ENCODE measurements around the gene FBXO17. TPM values are rescaled to one million over a fixed set of nuclear protein-coding genes. Genes with fewer than 3 reads are reported as not detected.

FBXO17 gene
- total RNA-seq, 2 experiments from 2014 or later, result 0.12 TPM; not detected in 1

GRCh38 chr19:38915329-38916321 is 59.9 kb downstream of the FBXO17 start:
- CTCF ChIA-PET, result interaction anchor here (1.3 kb wide), 1 partner anchor 14 kb away, joined by 3 read pairs; no protein-coding TSS in a partner anchor
- Mint-ChIP-seq H3K27me3 (no peaks in the 10 kb centered on the region), H3K9me3 (ENCODE audit: low read depth) (no peaks in the 10 kb centered on the region), H3K27ac (no peak overlapping the region), H3K4me1 (peaks cover 9% of the 10 kb centered on the region), H3K4me3 (no peak overlapping the region), H3K36me3 (no peaks in the 10 kb centered on the region)
- ATAC-seq (no peak), DNase-seq (no peak)

GRCh38 chr19:38913958-38914357 is 61.6 kb downstream of the FBXO17 start:
- peaks cover 9% of the 10 kb centered on the region for H3K4me1 Mint-ChIP-seq
- DNase-seq, result no peak
- H3K36me3 Mint-ChIP-seq, result peaks cover 6% of the 10 kb centered on the region
- CTCF ChIA-PET, result interaction anchor here (1.0 to 1.6 kb wide), 5 partner anchors 10 to 28 kb away, joined by 3 to 7 read pairs (median 3); partner anchors contain the start of genes MRPS12, NFKBIB and SARS2
- H3K27ac Mint-ChIP-seq, result no peak overlapping the region
- no peak overlapping the region for H3K4me3 Mint-ChIP-seq
- no peaks in the 10 kb centered on the region for H3K9me3 Mint-ChIP-seq (ENCODE audit: low read depth)
- no peaks in the 10 kb centered on the region for H3K27me3 Mint-ChIP-seq
- ATAC-seq, result no peak

GRCh38 chr19:38912600-38913514 is 62.7 kb downstream of the FBXO17 start:
- H3K9me3 Mint-ChIP-seq (ENCODE audit: low read depth), result no peaks in the 10 kb centered on the region
- H3K27me3 Mint-ChIP-seq, result no peaks in the 10 kb centered on the region
- H3K36me3 Mint-ChIP-seq, result peaks cover 13% of the 10 kb centered on the region
- H3K4me3 Mint-ChIP-seq, result no peak overlapping the region
- H3K4me1 Mint-ChIP-seq, result peaks cover 9% of the 10 kb centered on the region
- H3K27ac Mint-ChIP-seq, result no peak overlapping the region
- no peak for ATAC-seq
- DNase-seq, result no peak
- CTCF ChIA-PET, result interaction anchor here (1.0 to 1.6 kb wide), 4 partner anchors 11 to 26 kb away, joined by 3 to 7 read pairs (median 3); partner anchors contain the start of genes MRPS12 and SARS2

- ATAC-seq (no peak), DNase-seq (no peak)
- peaks cover 4% of the 10 kb centered on the region for H3K9me3 Mint-ChIP-seq (ENCODE audit: low read depth)
- peaks cover 26% of the 10 kb centered on the region for H3K36me3 Mint-ChIP-seq
- CTCF ChIA-PET, result interaction anchor here (1.0 kb wide), 1 partner anchor 19 kb away, joined by 3 read pairs; the partner anchor contains the start of genes MRPS12 and SARS2
- no peak overlapping the region for H3K4me3 Mint-ChIP-seq
- H3K27ac Mint-ChIP-seq, result no peak overlapping the region
- H3K27me3 Mint-ChIP-seq, result no peaks in the 10 kb centered on the region
- peaks cover 9% of the 10 kb centered on the region for H3K4me1 Mint-ChIP-seq
Observed at GRCh38 chr19:38911388-38912001, 64.0 kb downstream of the FBXO17 start.

- ATAC-seq, result no peak
- no peak overlapping the region for H3K27ac Mint-ChIP-seq
- H3K27me3 Mint-ChIP-seq, result no peaks in the 10 kb centered on the region
- no peak overlapping the region for H3K4me3 Mint-ChIP-seq
- CTCF ChIA-PET, result no interaction called here
- peaks cover 4% of the 10 kb centered on the region for H3K9me3 Mint-ChIP-seq (ENCODE audit: low read depth)
- peaks cover 28% of the 10 kb centered on the region for H3K36me3 Mint-ChIP-seq
- H3K4me1 Mint-ChIP-seq, result peaks cover 9% of the 10 kb centered on the region
- no peak for DNase-seq
Observed at GRCh38 chr19:38910488-38910887, 65.1 kb downstream of the FBXO17 start.

- ATAC-seq, result no peak
- Mint-ChIP-seq H3K36me3 (peaks cover 40% of the 10 kb centered on the region), H3K27ac (peak overlapping the region; percentile 9), H3K4me1 (peaks cover 16% of the 10 kb centered on the region), H3K27me3 (no peaks in the 10 kb centered on the region), H3K4me3 (no peak overlapping the region), H3K9me3 (ENCODE audit: low read depth) (peaks cover 4% of the 10 kb centered on the region)
- CTCF ChIA-PET, result interaction anchor here (1.0 to 2.1 kb wide), 2 partner anchors 9 to 21 kb away, joined by 3 to 9 read pairs; partner anchors contain the start of genes NFKBIB and SIRT2
- DNase-seq, result no peak
Observed at GRCh38 chr19:38908911-38909310, 66.6 kb downstream of the FBXO17 start.

GRCh38 chr19:38907670-38908069 is 67.9 kb downstream of the FBXO17 start:
- H3K27ac Mint-ChIP-seq, result no peak overlapping the region
- peaks cover 46% of the 10 kb centered on the region for H3K36me3 Mint-ChIP-seq
- ATAC-seq, result no peak
- peaks cover 15% of the 10 kb centered on the region for H3K4me1 Mint-ChIP-seq
- CTCF ChIA-PET, result interaction anchor here (1.0 to 2.1 kb wide), 2 partner anchors 20 to 23 kb away, joined by 4 to 9 read pairs; partner anchors contain the start of genes MRPS12 and SARS2
- H3K27me3 Mint-ChIP-seq, result no peaks in the 10 kb centered on the region
- DNase-seq, result no peak
- peaks cover 4% of the 10 kb centered on the region for H3K9me3 Mint-ChIP-seq (ENCODE audit: low read depth)
- H3K4me3 Mint-ChIP-seq, result no peak overlapping the region

GRCh38 chr19:38907227-38907626 is 68.3 kb downstream of the FBXO17 start:
- ATAC-seq (no peak), DNase-seq (no peak)
- no peak overlapping the region for H3K4me3 Mint-ChIP-seq
- CTCF ChIA-PET, result interaction anchor here (1.8 to 2.1 kb wide), 2 partner anchors 20 to 50 kb away, joined by 3 to 9 read pairs; no protein-coding TSS in a partner anchor
- H3K27me3 Mint-ChIP-seq, result no peaks in the 10 kb centered on the region
- H3K27ac Mint-ChIP-seq, result no peak overlapping the region
- H3K9me3 Mint-ChIP-seq (ENCODE audit: low read depth), result peaks cover 4% of the 10 kb centered on the region
- H3K4me1 Mint-ChIP-seq, result peaks cover 11% of the 10 kb centered on the region
- peaks cover 47% of the 10 kb centered on the region for H3K36me3 Mint-ChIP-seq

GRCh38 chr19:38905620-38906019 is 69.9 kb downstream of the FBXO17 start:
- CTCF ChIA-PET, result interaction anchor here (1.3 to 1.8 kb wide), 4 partner anchors 18 to 136 kb away, joined by 3 to 9 read pairs (median 5); partner anchors contain the start of genes MRPS12 and SARS2
- peaks cover 4% of the 10 kb centered on the region for H3K9me3 Mint-ChIP-seq (ENCODE audit: low read depth)
- peaks cover 53% of the 10 kb centered on the region for H3K36me3 Mint-ChIP-seq
- H3K4me1 Mint-ChIP-seq, result peaks cover 22% of the 10 kb centered on the region
- H3K4me3 Mint-ChIP-seq, result no peak overlapping the region
- H3K27ac Mint-ChIP-seq, result no peak overlapping the region
- ATAC-seq (no peak), DNase-seq (no peak)
- no peaks in the 10 kb centered on the region for H3K27me3 Mint-ChIP-seq

- CTCF ChIA-PET, result interaction anchor here (1.3 to 1.4 kb wide), 2 partner anchors 17 to 25 kb away, joined by 6 to 9 read pairs; partner anchors contain the start of genes MRPS12 and SARS2
- H3K27me3 Mint-ChIP-seq, result no peaks in the 10 kb centered on the region
- DNase-seq (no peak), ATAC-seq (no peak)
- no peak overlapping the region for H3K27ac Mint-ChIP-seq
- H3K4me3 Mint-ChIP-seq, result no peak overlapping the region
- H3K36me3 Mint-ChIP-seq, result peaks cover 54% of the 10 kb centered on the region
- H3K4me1 Mint-ChIP-seq, result peaks cover 27% of the 10 kb centered on the region
- peaks cover 4% of the 10 kb centered on the region for H3K9me3 Mint-ChIP-seq (ENCODE audit: low read depth)
Observed at GRCh38 chr19:38904581-38905539, 70.7 kb downstream of the FBXO17 start.

- CTCF ChIA-PET, result interaction anchor here (1.0 to 4.0 kb wide), 4 partner anchors 14 to 268 kb away, joined by 3 to 34 read pairs (median 5); partner anchors contain the start of genes MRPS12 and SARS2
- peak overlapping the region; percentile 21 for H3K4me3 Mint-ChIP-seq
- no peak for DNase-seq
- no peaks in the 10 kb centered on the region for H3K27me3 Mint-ChIP-seq
- H3K4me1 Mint-ChIP-seq, result peaks cover 40% of the 10 kb centered on the region
- peak overlapping the region; percentile 14 for H3K27ac Mint-ChIP-seq
- ATAC-seq, result no peak
- peaks cover 34% of the 10 kb centered on the region for H3K36me3 Mint-ChIP-seq
- no peaks in the 10 kb centered on the region for H3K9me3 Mint-ChIP-seq (ENCODE audit: low read depth)
Observed at GRCh38 chr19:38901683-38902082, 73.9 kb downstream of the FBXO17 start.

All from activated CD8-positive, alpha-beta memory T cell treated with anti-CD3 and anti-CD28 coated beads, Interleukin-2, amount 10 ng/mL, durations not matched to agents 7 days and 5 days (primary cell).